Mesodermal cell (in vitro differentiated cells): ENCODE results near the gene IL1RAPL2.
"Not testable (repeated sequence)": the region's sequence is repeated elsewhere in the genome, so short reads cannot be mapped to it uniquely, and the experiment has no call there.

Experiments used
- H3K27ac ChIP-seq: 2 replicates; pipeline ENCODE4 v1.7.0; 2013; ENCODE audit warnings: mild to moderate bottlenecking, low read depth, low read length, moderate library complexity; ENCODE audit not compliant: severe bottlenecking
- H3K36me3 ChIP-seq: 2 replicates; pipeline ENCODE4 v1.7.1; 2013; ENCODE audit warnings: mild to moderate bottlenecking, low read length, moderate library complexity; ENCODE audit not compliant: control insufficient read depth, insufficient read depth
- H3K4me1 ChIP-seq: one replicate; pipeline ENCODE4 v1.7.1; 2013; ENCODE audit warnings: mild to moderate bottlenecking, low read length; ENCODE audit not compliant: insufficient read depth, control insufficient read depth, poor library complexity, severe bottlenecking
- H3K4me3 ChIP-seq: 2 replicates; pipeline ENCODE4 v1.7.0; 2013; ENCODE audit warnings: low read length, control low read depth, mild to moderate bottlenecking; ENCODE audit not compliant: insufficient read depth, poor library complexity, severe bottlenecking; ENCODE audit errors: extremely low read depth
- H3K9me3 ChIP-seq: 2 replicates; pipeline ENCODE4 v1.7.1; 2013; ENCODE audit warnings: mild to moderate bottlenecking, low read length, moderate library complexity; ENCODE audit not compliant: control insufficient read depth
- WGBS, 2 experiments: methylation state at CpG; one replicate each; pipeline ENCODE4 v1.1.5; 2013; ENCODE audit warnings: missing lambda C conversion rate in 2 of 2; ENCODE audit not compliant: insufficient coverage in 2 of 2; 5-methylcytosine and 5-hydroxymethylcytosine counted together

IL1RAPL2 gene

GRCh38 chrX:105759598-105759997 lies 1193.6 kb downstream of the IL1RAPL2 start:
- Histone ChIP-seq H3K27ac (no peak overlapping the region), H3K36me3 (no peaks in the 10 kb centered on the region), H3K9me3 (no peaks in the 10 kb centered on the region), H3K4me1 (no peaks in the 10 kb centered on the region), H3K4me3 (no peak overlapping the region)
- WGBS, 2 experiments, result no CpG with 5 or more reads among the region's 2 CpGs

GRCh38 chrX:105765691-105766090 lies 1199.7 kb downstream of the IL1RAPL2 start:
- no CpG with 5 or more reads among the region's 1 CpG for WGBS, 2 experiments
- Histone ChIP-seq H3K9me3 (no peaks in the 10 kb centered on the region), H3K4me1 (no peaks in the 10 kb centered on the region), H3K27ac (no peak overlapping the region), H3K4me3 (no peak overlapping the region), H3K36me3 (no peaks in the 10 kb centered on the region)

GRCh38 chrX:105773801-105774200 lies 1207.8 kb downstream of the IL1RAPL2 start:
- no peaks in the 10 kb centered on the region for H3K9me3 ChIP-seq
- no peaks in the 10 kb centered on the region for H3K4me1 ChIP-seq
- no peaks in the 10 kb centered on the region for H3K36me3 ChIP-seq
- H3K4me3 ChIP-seq, result no peak overlapping the region
- no peak overlapping the region for H3K27ac ChIP-seq

GRCh38 chrX:105775679-105776078 lies 1209.7 kb downstream of the IL1RAPL2 start:
- no peaks in the 10 kb centered on the region for H3K36me3 ChIP-seq
- no peak overlapping the region for H3K27ac ChIP-seq
- H3K9me3 ChIP-seq, result no peaks in the 10 kb centered on the region
- no peak overlapping the region for H3K4me3 ChIP-seq
- H3K4me1 ChIP-seq, result no peaks in the 10 kb centered on the region
- no CpG with 5 or more reads among the region's 3 CpGs for WGBS, 2 experiments

GRCh38 chrX:105781804-105782203 lies 1215.8 kb downstream of the IL1RAPL2 start:
- Histone ChIP-seq H3K27ac (no peak overlapping the region), H3K4me3 (no peak overlapping the region), H3K9me3 (no peaks in the 10 kb centered on the region), H3K4me1 (no peaks in the 10 kb centered on the region), H3K36me3 (no peaks in the 10 kb centered on the region)
- no CpG with 5 or more reads among the region's 1 CpG for WGBS, 2 experiments

DNA sequence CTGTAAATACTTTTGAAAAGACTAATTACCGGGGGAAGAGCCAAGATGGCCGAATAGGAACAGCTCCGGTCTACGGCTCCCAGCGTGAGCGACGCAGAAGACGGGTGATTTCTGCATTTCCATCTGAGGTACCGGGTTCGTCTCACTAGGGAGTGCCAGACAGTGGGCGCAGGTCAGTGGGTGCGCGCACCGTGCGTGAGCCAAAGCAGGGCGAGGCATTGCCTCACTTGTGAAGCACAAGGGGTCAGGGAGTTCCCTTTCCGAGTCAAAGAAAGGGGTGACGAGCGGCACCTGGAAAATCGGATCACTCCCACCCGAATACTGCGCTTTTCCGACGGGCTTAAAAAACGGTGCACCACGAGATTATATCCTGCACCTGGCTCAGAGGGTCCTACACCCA lies 1230.9 kb downstream of the IL1RAPL2 start:
- 81 to 97% methylated on average over 8 to 14 of the region's 26 CpGs for WGBS, 2 experiments
- H3K4me1 ChIP-seq, H3K4me3 ChIP-seq, H3K27ac ChIP-seq, H3K36me3 ChIP-seq, H3K9me3 ChIP-seq: not testable (repeated sequence)

- Histone ChIP-seq H3K27ac (no peak overlapping the region), H3K36me3 (no peaks in the 10 kb centered on the region), H3K4me1 (no peaks in the 10 kb centered on the region), H3K9me3 (no peaks in the 10 kb centered on the region), H3K4me3 (no peak overlapping the region)
- no CpG with 5 or more reads among the region's 2 CpGs for WGBS, 2 experiments
These were observed 1237.9 kb downstream of the IL1RAPL2 start for GRCh38 chrX:105803891-105804290.

DNA sequence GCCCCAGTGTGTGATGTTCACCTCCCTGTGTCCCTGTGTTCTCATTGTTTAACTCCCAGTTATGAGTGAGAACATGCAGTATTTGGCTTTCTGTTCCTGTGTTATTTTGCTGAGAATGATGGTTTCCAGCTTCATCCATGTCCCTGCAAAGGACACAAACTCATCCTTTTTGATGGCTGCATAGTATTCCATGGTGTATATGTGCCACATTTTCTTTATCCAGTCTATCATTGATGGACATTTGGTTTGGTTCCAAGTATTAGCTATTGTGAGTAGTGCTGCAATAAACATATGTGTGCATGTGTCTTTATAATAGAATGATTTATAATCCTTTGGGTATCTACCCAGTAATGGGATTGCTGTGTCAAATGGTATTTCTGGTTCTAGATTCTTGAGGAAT lies 1239.7 kb downstream of the IL1RAPL2 start:
- H3K4me1 ChIP-seq, H3K4me3 ChIP-seq, H3K36me3 ChIP-seq, H3K27ac ChIP-seq, H3K9me3 ChIP-seq: not testable (repeated sequence)

DNA sequence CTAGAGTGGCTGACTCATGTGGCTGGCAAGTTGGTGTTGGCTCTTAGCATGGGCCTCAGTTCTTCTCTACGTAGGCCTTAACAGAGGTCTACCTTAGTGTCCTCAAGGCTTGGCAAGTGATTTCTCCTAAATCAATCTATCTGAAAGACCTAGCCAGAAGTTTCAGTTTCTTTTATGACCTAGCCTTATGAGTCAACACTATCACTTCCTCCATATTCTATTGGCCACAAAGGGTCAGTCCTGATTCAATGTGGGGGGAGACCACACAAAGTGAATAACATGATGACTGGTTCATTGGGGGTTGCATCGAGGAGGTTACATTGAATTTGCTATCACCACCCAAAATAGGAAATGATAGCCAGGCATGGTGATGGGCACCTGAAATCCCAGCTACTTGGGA lies 1250.5 kb downstream of the IL1RAPL2 start:
- H3K4me3 ChIP-seq, result no peak overlapping the region
- H3K4me1 ChIP-seq, result no peaks in the 10 kb centered on the region
- 100% methylated on average over 1 of the region's 2 CpGs; no CpG with 5 or more reads in 1 of the 2 experiments for WGBS, 2 experiments
- H3K36me3 ChIP-seq, result no peaks in the 10 kb centered on the region
- H3K27ac ChIP-seq, result no peak overlapping the region
- no peaks in the 10 kb centered on the region for H3K9me3 ChIP-seq
